Left colon (tissue), 2 donors: ENCODE data around the gene CFAP97. TPM values are rescaled to one million over a fixed set of nuclear protein-coding genes. Genes with fewer than 3 reads are reported as not detected.
A peak's percentile ranks its signal among the peaks of the same experiment; 100 is the strongest.

Source experiments
- ATAC-seq: fragments of 200-7000 bp; cut with Tn5 transposase; one replicate; pipeline ENCODE4 v1.9.1; 2020; ENCODE audit warnings: mild to moderate bottlenecking, moderate library complexity
- DNase-seq, 2 donors: peaks; one replicate each; pipeline ENCODE4 v3.0.0-alpha.2; 2020
- intact Hi-C, 2 donors: fragments of 100-400 bp; cut with DNase I in 1 of 2; cut with micrococcal nuclease in 1 of 2; formaldehyde crosslinking; loops; one replicate each; pipeline versions ENCODE4 v1.11.2 to v1.14.0; 2022; cut with DNase I, micrococcal nuclease
- total RNA-seq, 2 donors: library from RNA; stranded (reverse); fragmentation: NEBNext Ultra II Directional; extraction: Animal tissue kit (Norgen Biotek cat#: 25700); gene quantifications; one replicate each; pipeline ENCODE4 v1.2.1, GENCODE V29; 2021
- donor health status: DM: no; HTN: no; CAD: no.
- donor health status: DM: yes; HTN: yes; CAD: no.

Gene CFAP97
- total RNA-seq, 2 donors from 2014 or later: 13.9 to 14.0 TPM

- intact Hi-C loops: no loop called here
- DNase-seq (no peak), ATAC-seq (no peak)
These were observed 36.6 kb downstream of the CFAP97 start for GRCh38 chr4:185167234-185167633.

- ATAC-seq: no peak
These were observed 38.2 kb downstream of the CFAP97 start for GRCh38 chr4:185165605-185166063.

GRCh38 chr4:185151296-185151695 lies 52.5 kb downstream of the CFAP97 start:
- ATAC-seq: no peak
- DNase-seq: no peak
- intact Hi-C loops: no loop called here

More at GRCh38 chr4:185165605-185166063, 38.2 kb downstream of the CFAP97 start:
- intact Hi-C loops: no loop called here
- DNase-seq: no peak

GRCh38 chr4:185149392-185149791 lies 54.4 kb downstream of the CFAP97 start:
- ATAC-seq (no peak), DNase-seq (no peak)
- intact Hi-C loops: no loop called here

- ATAC-seq: no peak
- DNase-seq: peak in 1 of 2 donors; percentile 28
- intact Hi-C loops: no loop called here
These were observed 58.2 kb downstream of the CFAP97 start for GRCh38 chr4:185145572-185145971.

DNA sequence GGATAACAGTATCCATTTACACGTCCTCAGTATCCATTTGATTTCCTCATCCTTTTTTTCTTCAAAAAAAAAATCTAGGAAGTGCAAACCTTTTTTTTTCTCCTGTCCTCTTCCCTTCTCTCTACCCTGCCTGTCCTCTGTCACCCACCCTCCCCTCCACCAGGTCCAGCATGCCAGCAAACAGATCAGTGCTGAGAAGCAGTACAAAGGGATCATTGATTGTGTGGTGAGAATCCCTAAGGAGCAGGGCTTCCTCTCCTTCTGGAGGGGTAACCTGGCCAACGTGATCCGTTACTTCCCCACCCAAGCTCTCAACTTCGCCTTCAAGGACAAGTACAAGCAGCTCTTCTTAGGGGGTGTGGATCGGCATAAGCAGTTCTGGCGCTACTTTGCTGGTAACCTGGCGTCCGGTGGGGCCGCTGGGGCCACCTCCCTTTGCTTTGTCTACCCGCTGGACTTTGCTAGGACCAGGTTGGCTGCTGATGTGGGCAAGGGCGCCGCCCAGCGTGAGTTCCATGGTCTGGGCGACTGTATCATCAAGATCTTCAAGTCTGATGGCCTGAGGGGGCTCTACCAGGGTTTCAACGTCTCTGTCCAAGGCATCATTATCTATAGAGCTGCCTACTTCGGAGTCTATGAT lies 59.1 kb downstream of the CFAP97 start:
- intact Hi-C loops: no loop called here
- DNase-seq (no peak), ATAC-seq (no peak)

DNA sequence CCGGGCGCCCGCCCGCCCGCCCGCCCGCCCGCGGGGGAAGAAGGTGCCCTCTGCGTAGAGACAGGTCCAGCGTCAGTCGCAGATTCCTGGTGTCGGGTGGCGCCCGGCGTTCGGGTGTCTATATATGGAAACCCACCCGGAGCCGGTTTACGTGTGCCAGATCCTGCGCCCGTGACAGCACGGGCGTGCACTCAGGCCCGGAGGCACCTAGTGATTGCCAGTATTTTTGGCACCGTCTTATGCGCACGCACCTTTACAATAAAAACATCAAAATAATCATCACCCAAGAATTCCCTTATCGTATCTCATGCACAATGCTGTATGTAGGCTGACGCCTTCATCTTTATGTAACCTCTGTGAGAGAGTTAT lies 60.2 kb downstream of the CFAP97 start:
- DNase-seq (peak; percentile 60 to 72), ATAC-seq (no peak)
- intact Hi-C loops: no loop called here

DNA sequence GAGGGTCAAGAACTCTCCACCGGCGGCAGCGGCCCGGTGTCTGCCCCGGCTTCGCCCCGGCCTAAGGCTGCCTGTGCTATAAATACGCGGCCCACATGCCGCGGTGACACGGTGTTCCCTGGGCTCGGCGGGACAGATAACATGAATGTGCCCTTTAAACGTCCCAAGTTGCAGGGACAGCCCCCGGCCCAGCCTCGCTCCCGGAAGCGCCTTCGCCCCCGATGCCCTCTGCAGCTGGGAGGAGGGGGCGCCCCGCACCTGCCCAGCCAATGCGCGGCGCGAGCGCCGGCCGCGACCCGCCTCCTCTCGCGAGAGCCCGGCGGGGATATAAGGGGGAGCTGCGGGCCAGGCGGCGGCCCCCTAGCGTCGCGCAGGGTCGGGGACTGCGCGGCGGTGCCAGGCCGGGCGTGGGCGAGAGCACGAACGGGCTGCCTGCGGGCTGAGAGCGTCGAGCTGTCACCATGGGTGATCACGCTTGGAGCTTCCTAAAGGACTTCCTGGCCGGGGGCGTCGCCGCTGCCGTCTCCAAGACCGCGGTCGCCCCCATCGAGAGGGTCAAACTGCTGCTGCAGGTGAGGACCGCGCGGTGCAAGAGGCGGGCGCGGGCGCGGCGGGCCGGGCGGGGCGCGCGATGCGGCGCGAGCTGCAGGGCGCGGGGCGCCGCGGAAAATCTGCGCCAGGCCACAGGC lies 60.7 kb downstream of the CFAP97 start, which contains the start of gene SLC25A4:
Gene SLC25A4 (plus strand): TSS at position 355 of the 689 bp plus-strand sequence. CDS start 107 bp downstream, at position 462.
- ATAC-seq (peak; percentile 95), DNase-seq (peak; percentile 87 to 90)
- intact Hi-C loops: no loop called here

DNA sequence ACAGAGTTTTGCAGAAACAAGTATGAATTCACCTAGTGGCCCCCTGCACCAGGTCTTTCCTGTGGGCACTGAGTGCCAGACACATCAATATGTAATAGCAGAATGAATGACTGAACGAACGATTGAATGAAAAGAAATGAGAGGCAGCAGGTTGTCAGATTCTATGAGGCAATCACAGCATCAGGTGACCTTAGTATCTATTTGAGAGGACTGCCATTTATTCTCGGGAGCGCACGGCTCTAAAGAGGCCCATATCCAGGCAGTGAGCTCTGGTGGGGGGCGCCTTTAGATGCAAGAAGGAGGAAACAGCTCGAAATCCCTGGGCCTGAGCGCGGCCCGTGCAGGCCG lies 61.3 kb downstream of the CFAP97 start:
- ATAC-seq (peak; percentile 63), DNase-seq (no peak)
- intact Hi-C loops: no loop called here

GRCh38 chr4:185141777-185142176 lies 62.0 kb downstream of the CFAP97 start:
- ATAC-seq: no peak
- no peak for DNase-seq
- intact Hi-C loops: no loop called here

- intact Hi-C loops: no loop called here
- ATAC-seq (no peak), DNase-seq (no peak)
These were observed 64.1 kb downstream of the CFAP97 start for GRCh38 chr4:185139736-185140135.

- DNase-seq (no peak), ATAC-seq (no peak)
- intact Hi-C loops: no loop called here
These were observed 65.6 kb downstream of the CFAP97 start for GRCh38 chr4:185138161-185138560.

- no peak for DNase-seq
- intact Hi-C loops: no loop called here
These were observed 66.4 kb downstream of the CFAP97 start for GRCh38 chr4:185137233-185137925.

DNA sequence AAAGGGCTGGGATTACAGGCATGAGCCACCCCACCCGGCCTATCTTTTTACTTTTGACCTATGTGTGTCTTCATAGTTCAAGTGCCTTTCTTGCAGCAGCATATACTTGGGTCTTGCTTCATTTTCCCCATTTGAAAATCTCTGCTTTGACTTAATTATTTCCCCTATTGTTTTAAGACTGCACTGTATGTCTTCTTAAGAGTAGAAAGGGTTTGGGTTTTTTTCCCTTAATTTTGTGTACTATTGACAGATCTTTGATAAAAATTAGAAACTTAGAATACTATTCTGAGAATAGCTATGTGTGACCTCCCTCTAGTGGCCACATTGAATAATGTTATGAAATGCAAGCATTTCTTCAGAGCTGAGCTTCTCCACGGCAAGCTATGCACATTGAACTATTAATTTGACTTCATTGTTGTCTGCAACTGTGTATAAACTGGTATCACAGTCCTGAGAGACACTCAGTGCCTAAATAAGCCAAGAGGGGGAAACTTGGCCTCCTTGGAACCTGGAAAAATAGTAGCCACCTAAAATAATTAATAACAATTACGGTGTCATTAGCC lies 69.4 kb downstream of the CFAP97 start:
- peak; percentile 69 for ATAC-seq
- intact Hi-C loops: loop anchor here in 1 of 2 donors (2.0 kb wide), 1 partner anchor 96 kb away; no protein-coding TSS in a partner anchor
- DNase-seq: no peak

More at GRCh38 chr4:185137233-185137925, 66.4 kb downstream of the CFAP97 start:
- no peak for ATAC-seq

DNA sequence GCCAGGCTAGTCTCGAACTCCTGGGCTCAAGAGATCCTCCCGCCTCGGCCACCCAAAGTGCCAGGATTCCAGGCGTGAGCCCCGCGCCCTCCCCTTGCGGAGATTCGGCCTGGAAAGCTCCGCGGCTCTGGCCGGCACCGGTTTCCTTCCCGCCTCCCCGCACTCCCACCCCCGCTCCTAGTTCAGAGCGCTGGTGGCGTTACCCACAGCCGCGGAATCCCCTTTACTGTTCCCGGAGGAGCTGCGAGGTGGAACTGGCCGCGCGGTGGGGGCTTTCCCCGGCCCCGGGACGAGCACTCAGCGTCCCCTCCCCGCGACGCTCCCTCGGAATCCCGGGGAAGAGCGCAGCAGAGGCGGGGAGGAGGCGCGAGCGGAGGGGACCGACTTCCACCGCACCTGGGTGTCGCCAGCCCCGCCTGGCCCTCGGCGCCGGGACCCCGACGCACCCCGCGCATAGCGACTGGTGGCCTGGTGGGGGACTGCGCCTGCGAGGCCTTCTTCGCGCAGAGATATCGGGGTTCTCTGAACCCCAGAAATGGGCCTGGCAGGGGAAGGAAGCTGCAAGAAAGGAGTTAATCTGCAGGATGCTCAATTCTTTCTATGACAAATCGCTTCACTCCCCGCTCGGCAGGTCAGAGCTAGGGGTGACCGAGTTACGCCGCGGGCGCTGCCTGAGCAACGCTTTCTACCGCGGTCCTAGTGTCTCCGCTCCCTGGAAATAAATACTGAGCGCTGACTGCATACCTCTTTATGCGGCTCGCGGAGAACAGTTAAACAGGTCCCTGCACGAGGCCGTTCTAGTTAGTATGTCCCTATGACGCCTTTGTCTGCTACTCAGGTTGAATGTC lies 75.3 kb downstream of the CFAP97 start:
- DNase-seq: peak in 1 of 2 donors; percentile 13
- intact Hi-C loops: no loop called here
- ATAC-seq: peak; percentile 57

- peak in 1 of 2 donors; percentile 28 for DNase-seq
- intact Hi-C loops: no loop called here
These were observed 76.5 kb downstream of the CFAP97 start for GRCh38 chr4:185127021-185127925.

GRCh38 chr4:185124006-185124405 lies 79.8 kb downstream of the CFAP97 start:
- ATAC-seq (no peak), DNase-seq (no peak)
- intact Hi-C loops: no loop called here

More at GRCh38 chr4:185127021-185127925, 76.5 kb downstream of the CFAP97 start:
- peak; percentile 62 for ATAC-seq
